Liver (tissue), 9 donors: ENCODE results near the gene COL10A1. TPM values are rescaled to one million over a fixed set of nuclear protein-coding genes. Genes with fewer than 3 reads are reported as not detected.

Experiments used
- DNase-seq: peaks from one replicate; pipeline ENCODE4 v3.0.0-alpha.2; 2017; ENCODE audit warnings: low spot score
- H3K27ac ChIP-seq, 2 donors: one replicate each; pipeline ENCODE4 v1.7.0; 2013; ENCODE audit warnings: inconsistent platforms in 2 of 2, low read length in 2 of 2, control low read depth in 1 of 2, low read depth in 1 of 2, mild to moderate bottlenecking in 1 of 2
- H3K27me3 ChIP-seq, 4 donors: one replicate each; pipeline versions ENCODE4 v1.6.1 to v1.7.0; 2013; ENCODE audit warnings: low read length in 3 of 4, inconsistent platforms in 1 of 4, mild to moderate bottlenecking in 1 of 4, moderate library complexity in 1 of 4; ENCODE audit not compliant: control insufficient read depth in 4 of 4, insufficient read depth in 4 of 4
- H3K36me3 ChIP-seq, 4 donors: one replicate each; pipeline versions ENCODE4 v1.6.1 to v1.7.0; 2013; ENCODE audit warnings: low read length in 3 of 4, mild to moderate bottlenecking in 3 of 4, low read depth in 1 of 4, moderate library complexity in 1 of 4; ENCODE audit not compliant: control insufficient read depth in 4 of 4, insufficient read depth in 3 of 4
- H3K4me1 ChIP-seq, 4 donors: one replicate each; pipeline versions ENCODE4 v1.6.1 to v1.7.0; 2013; ENCODE audit warnings: low read length in 3 of 4, mild to moderate bottlenecking in 3 of 4, moderate library complexity in 1 of 4; ENCODE audit not compliant: control insufficient read depth in 4 of 4, insufficient read depth in 4 of 4
- H3K4me3 ChIP-seq, 3 donors: one replicate each; pipeline versions ENCODE4 v1.6.1 to v1.7.0; 2013; ENCODE audit warnings: low read length in 3 of 3, control low read depth in 1 of 3, low read depth in 1 of 3, mild to moderate bottlenecking in 1 of 3
- H3K9ac ChIP-seq, 2 donors: one replicate each; pipeline ENCODE4 v1.7.0; 2013; ENCODE audit warnings: low read length in 2 of 2, mild to moderate bottlenecking in 2 of 2, moderate library complexity in 2 of 2, control low read depth in 1 of 2, low read depth in 1 of 2
- H3K9me3 ChIP-seq, 4 donors: one replicate each; pipeline versions ENCODE4 v1.6.1 to v1.7.0; 2013; ENCODE audit warnings: low read length in 3 of 4; ENCODE audit not compliant: control insufficient read depth in 4 of 4
- EGR1 ChIP-seq, 2 donors: IDR thresholded peaks; 2 replicates each; pipeline ENCODE4 v1.6.1; 2016 to 2018; ENCODE audit warnings: antibody characterized with exemption in 2 of 2, low read depth in 2 of 2
- FOXA1 ChIP-seq: IDR thresholded peaks from 2 replicates; pipeline ENCODE4 v1.6.1; 2016; ENCODE audit warnings: antibody characterized with exemption
- FOXA2 ChIP-seq: IDR thresholded peaks from 2 replicates; pipeline ENCODE4 v1.6.1; 2016; ENCODE audit warnings: antibody characterized with exemption
- GABPA ChIP-seq, 2 donors: IDR thresholded peaks in 1 of 2; conservative IDR thresholded peaks in 1 of 2; 2 replicates each; pipeline ENCODE4 v1.6.1; 2016; ENCODE audit warnings: antibody characterized with exemption in 2 of 2, mild to moderate bottlenecking in 1 of 2, moderate library complexity in 1 of 2
- HNF4A ChIP-seq, 2 donors: conservative IDR thresholded peaks; 2 replicates each; pipeline ENCODE4 v1.6.1; 2016; ENCODE audit warnings: antibody characterized with exemption in 2 of 2, mild to moderate bottlenecking in 2 of 2
- JUND ChIP-seq, 2 donors: IDR thresholded peaks; 2 replicates each; pipeline ENCODE4 v1.6.1; 2016; ENCODE audit warnings: antibody characterized with exemption in 2 of 2
- WGBS: extraction: QIAGEN DNeasy Blood & Tissue Kit; methylation state at CpG from one replicate; pipeline ENCODE4 v1.1.7; 2013; 5-methylcytosine and 5-hydroxymethylcytosine counted together
- polyA plus RNA-seq, 2 donors: library from polyadenylated mRNA; stranded (reverse) in 1 of 2; unstranded in 1 of 2; fragments of 200-250 nt in 1 of 2; fragments of >200 nt in 1 of 2; fragmentation: Nextera tagmentation in 1 of 2; extraction: Ambion mirVana in 1 of 2; gene quantifications; one replicate each; pipeline versions ENCODE4 v1.2.1 to v1.2.3, GENCODE V29; 2013 to 2015
- total RNA-seq, 2 donors: library from RNA; depleted of rRNA; stranded (reverse); fragments of >200 nt; gene quantifications; one replicate each; pipeline ENCODE4 v1.2.3, GENCODE V29; 2014
- TF ChIP-seq, protein P1 (sequence below): IDR thresholded peaks from 2 replicates; pipeline ENCODE4 v1.6.1; 2016; ENCODE audit warnings: antibody characterized with exemption
- TF ChIP-seq, protein P2 (sequence below): IDR thresholded peaks from 2 replicates; pipeline ENCODE4 v1.6.1; 2016; ENCODE audit warnings: antibody characterized with exemption
- TF ChIP-seq, protein P3 (sequence below): IDR thresholded peaks from 2 replicates; pipeline ENCODE4 v1.6.1; 2016; ENCODE audit warnings: antibody characterized with exemption, mild to moderate bottlenecking
- TF ChIP-seq, protein P4 (sequence below): fragments of 150-350 bp; IDR thresholded peaks from 2 replicates; pipeline ENCODE4 v1.5.1; 2017; ENCODE audit warnings: improper control_type of control experiment, low read depth, low read length; ENCODE audit not compliant: missing input control
- donor health status: healthy.
- donor health status: healthy.
- donor health status: healthy.
- donor health status: healthy.
- donor health status: healthy.

Gene COL10A1
- total and polyA plus RNA-seq, 4 donors, result 0.01 to 0.15 TPM; not detected in 2

DNA sequence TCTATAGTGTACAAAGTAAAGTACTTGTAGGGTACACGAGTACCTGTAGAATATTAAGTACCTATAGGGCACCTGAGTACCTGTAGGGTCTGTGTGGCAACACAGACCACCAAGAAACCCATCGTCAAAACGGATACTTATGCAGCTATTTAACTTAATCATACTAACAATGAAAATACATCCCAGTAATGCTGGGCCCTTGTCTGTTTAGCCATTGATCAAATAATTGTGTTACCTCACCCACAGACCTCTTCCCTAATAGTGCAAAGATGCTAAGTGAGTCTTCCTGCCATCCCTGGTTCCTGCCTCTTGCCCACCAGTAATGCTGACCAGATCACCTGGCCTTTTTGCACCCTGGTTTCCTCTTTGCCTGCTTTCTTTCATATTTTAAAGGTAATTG lies 7.5 kb upstream of the COL10A1 start:
- H3K36me3 ChIP-seq, result peaks cover 0 to 6% (median under 1%) of the 10 kb centered on the region in 4 donors
- DNase-seq, result no peak
- no peaks in the 10 kb centered on the region for H3K27me3 ChIP-seq
- TF ChIP-seq, protein P1, sequence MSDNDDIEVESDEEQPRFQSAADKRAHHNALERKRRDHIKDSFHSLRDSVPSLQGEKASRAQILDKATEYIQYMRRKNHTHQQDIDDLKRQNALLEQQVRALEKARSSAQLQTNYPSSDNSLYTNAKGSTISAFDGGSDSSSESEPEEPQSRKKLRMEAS, result no peak
- no peak for TF ChIP-seq FOXA2
- 90% methylated on average over 3 of the region's 3 CpGs for WGBS
- H3K4me1 ChIP-seq, result peaks cover 0 to 2% (median 0%) of the 10 kb centered on the region in 4 donors
- no peak overlapping the region for H3K9ac ChIP-seq
- H3K9me3 ChIP-seq, result no peaks in the 10 kb centered on the region
- no peak overlapping the region for H3K4me3 ChIP-seq
- H3K27ac ChIP-seq, result no peak overlapping the region

DNA sequence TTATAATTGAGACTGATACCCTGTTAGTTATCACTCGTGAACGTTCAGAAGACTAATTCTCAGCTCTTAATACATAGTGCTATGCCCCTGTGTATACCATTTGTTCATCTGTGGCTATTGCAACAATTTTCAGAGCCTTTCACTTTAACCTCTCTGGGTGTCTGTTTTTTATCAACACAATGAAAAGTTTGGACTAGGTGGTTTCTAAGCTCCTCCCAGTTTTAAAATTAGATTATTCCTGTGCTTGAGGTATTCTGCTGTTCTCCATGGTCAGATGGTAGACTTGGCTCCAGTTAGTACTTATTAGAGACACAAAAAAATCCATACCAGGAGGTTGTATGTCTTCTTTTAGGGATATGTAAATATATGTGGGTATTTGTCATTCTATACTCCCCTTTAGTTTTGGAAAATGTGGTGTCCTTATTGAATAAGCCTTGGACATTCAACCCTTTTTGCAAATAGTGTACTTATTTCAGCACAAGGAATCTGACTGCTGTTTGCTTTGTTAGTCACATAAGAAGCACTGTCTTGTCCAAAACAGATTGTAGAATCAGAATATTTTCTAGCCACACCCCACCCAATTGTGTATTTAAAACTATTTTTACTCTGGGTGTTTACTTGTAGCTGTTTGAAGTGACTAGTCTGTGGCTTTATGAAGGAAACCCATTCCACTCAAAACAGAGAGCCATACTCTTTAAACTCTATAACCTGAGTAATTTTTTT lies 2.0 kb upstream of the COL10A1 start:
- 91% methylated on average over 2 of the region's 2 CpGs for WGBS
- no peak overlapping the region for H3K27ac ChIP-seq
- H3K9me3 ChIP-seq, result no peaks in the 10 kb centered on the region
- peaks cover 0 to 2% (median 0%) of the 10 kb centered on the region in 4 donors for H3K36me3 ChIP-seq
- no peak overlapping the region for H3K9ac ChIP-seq
- no peak overlapping the region for H3K4me3 ChIP-seq
- TF ChIP-seq EGR1 (IDR thresholded peaks at IDR 0.05; ENCODE audit: low read depth in 2 of 2), result no peak
- TF ChIP-seq JUND (IDR thresholded peaks at IDR 0.05), result no peak
- TF ChIP-seq, protein P2, sequence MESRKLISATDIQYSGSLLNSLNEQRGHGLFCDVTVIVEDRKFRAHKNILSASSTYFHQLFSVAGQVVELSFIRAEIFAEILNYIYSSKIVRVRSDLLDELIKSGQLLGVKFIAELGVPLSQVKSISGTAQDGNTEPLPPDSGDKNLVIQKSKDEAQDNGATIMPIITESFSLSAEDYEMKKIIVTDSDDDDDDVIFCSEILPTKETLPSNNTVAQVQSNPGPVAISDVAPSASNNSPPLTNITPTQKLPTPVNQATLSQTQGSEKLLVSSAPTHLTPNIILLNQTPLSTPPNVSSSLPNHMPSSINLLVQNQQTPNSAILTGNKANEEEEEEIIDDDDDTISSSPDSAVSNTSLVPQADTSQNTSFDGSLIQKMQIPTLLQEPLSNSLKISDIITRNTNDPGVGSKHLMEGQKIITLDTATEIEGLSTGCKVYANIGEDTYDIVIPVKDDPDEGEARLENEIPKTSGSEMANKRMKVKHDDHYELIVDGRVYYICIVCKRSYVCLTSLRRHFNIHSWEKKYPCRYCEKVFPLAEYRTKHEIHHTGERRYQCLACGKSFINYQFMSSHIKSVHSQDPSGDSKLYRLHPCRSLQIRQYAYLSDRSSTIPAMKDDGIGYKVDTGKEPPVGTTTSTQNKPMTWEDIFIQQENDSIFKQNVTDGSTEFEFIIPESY, result no peak
- TF ChIP-seq, protein P3, sequence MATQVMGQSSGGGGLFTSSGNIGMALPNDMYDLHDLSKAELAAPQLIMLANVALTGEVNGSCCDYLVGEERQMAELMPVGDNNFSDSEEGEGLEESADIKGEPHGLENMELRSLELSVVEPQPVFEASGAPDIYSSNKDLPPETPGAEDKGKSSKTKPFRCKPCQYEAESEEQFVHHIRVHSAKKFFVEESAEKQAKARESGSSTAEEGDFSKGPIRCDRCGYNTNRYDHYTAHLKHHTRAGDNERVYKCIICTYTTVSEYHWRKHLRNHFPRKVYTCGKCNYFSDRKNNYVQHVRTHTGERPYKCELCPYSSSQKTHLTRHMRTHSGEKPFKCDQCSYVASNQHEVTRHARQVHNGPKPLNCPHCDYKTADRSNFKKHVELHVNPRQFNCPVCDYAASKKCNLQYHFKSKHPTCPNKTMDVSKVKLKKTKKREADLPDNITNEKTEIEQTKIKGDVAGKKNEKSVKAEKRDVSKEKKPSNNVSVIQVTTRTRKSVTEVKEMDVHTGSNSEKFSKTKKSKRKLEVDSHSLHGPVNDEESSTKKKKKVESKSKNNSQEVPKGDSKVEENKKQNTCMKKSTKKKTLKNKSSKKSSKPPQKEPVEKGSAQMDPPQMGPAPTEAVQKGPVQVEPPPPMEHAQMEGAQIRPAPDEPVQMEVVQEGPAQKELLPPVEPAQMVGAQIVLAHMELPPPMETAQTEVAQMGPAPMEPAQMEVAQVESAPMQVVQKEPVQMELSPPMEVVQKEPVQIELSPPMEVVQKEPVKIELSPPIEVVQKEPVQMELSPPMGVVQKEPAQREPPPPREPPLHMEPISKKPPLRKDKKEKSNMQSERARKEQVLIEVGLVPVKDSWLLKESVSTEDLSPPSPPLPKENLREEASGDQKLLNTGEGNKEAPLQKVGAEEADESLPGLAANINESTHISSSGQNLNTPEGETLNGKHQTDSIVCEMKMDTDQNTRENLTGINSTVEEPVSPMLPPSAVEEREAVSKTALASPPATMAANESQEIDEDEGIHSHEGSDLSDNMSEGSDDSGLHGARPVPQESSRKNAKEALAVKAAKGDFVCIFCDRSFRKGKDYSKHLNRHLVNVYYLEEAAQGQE, result no peak
- TF ChIP-seq HNF4A (conservative IDR thresholded peaks at IDR 0.05), result no peak
- TF ChIP-seq FOXA1, result no peak
- TF ChIP-seq, protein P4, sequence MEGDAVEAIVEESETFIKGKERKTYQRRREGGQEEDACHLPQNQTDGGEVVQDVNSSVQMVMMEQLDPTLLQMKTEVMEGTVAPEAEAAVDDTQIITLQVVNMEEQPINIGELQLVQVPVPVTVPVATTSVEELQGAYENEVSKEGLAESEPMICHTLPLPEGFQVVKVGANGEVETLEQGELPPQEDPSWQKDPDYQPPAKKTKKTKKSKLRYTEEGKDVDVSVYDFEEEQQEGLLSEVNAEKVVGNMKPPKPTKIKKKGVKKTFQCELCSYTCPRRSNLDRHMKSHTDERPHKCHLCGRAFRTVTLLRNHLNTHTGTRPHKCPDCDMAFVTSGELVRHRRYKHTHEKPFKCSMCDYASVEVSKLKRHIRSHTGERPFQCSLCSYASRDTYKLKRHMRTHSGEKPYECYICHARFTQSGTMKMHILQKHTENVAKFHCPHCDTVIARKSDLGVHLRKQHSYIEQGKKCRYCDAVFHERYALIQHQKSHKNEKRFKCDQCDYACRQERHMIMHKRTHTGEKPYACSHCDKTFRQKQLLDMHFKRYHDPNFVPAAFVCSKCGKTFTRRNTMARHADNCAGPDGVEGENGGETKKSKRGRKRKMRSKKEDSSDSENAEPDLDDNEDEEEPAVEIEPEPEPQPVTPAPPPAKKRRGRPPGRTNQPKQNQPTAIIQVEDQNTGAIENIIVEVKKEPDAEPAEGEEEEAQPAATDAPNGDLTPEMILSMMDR, result no peak
- TF ChIP-seq GABPA (IDR thresholded peaks at IDR 0.05 in 1 of 2, conservative IDR thresholded peaks at IDR 0.05 in 1 of 2), result no peak
- DNase-seq, result no peak
- H3K27me3 ChIP-seq, result no peaks in the 10 kb centered on the region
- H3K4me1 ChIP-seq, result peaks cover 0 to 2% (median 0%) of the 10 kb centered on the region in 4 donors
